Panc1 (cell line): Measurements from ENCODE around the gene SNED1. TPM values are rescaled to one million over a fixed set of nuclear protein-coding genes. Genes with fewer than 3 reads are reported as not detected.

ENCODE experiments used
- ATAC-seq: fragments of 200-7000 bp; cut with Tn5 transposase; 2 replicates; pipeline ENCODE4 v1.9.1; 2020; ENCODE audit warnings: mild to moderate bottlenecking, moderate library complexity
- BruUV-seq: library from RNA; stranded (reverse); fragments of 400-500 nt; replicated peaks from 2 replicates; lab custom pipeline; 2021; lab: Mats Ljungman, UMichigan
- CTCF ChIA-PET: fragments of 300-600 bp; sonication (Branson Sonifier 250); formaldehyde crosslinking; loops from one replicate; lab custom pipeline; 2022; ENCODE audit warnings: antibody characterized with exemption; lab: Charles Lee
- POLR2A ChIA-PET: fragments of 300-600 bp; sonication (Branson Sonifier 250); formaldehyde crosslinking; loops from one replicate; lab custom pipeline; 2022; ENCODE audit warnings: antibody characterized with exemption; lab: Charles Lee
- DNase-seq: peaks from one replicate; pipeline ENCODE4 v3.0.0-alpha.2; 2010; ENCODE audit warnings: low read depth, low spot score
- H3K27ac ChIP-seq: 2 replicates; pipeline ENCODE4 v1.5.1; 2011; ENCODE audit warnings: mild to moderate bottlenecking, low read length, inconsistent platforms
- H3K27me3 ChIP-seq: fragments of 200-500 bp; sonication (Bioruptor generic); 2 replicates; pipeline ENCODE4 v1.6.0; 2014; ENCODE audit warnings: low read length, inconsistent platforms; ENCODE audit not compliant: control insufficient read depth, insufficient read depth
- H3K36me3 ChIP-seq: fragments of 200-500 bp; sonication (Bioruptor generic); 2 replicates; pipeline ENCODE4 v1.5.1; 2014; ENCODE audit warnings: inconsistent platforms, mild to moderate bottlenecking, low read length, moderate library complexity; ENCODE audit not compliant: control insufficient read depth, insufficient read depth
- H3K4me1 ChIP-seq: 2 replicates; pipeline ENCODE4 v1.5.1; 2011; ENCODE audit warnings: inconsistent platforms, mild to moderate bottlenecking, low read length, moderate library complexity; ENCODE audit not compliant: control insufficient read depth, insufficient read depth
- H3K4me3 ChIP-seq, 2 experiments: 2 replicates each; pipeline ENCODE4 v1.5.1; 2011 to 2012; ENCODE audit warnings: low read depth in 2 of 2, low read length in 2 of 2, mild to moderate bottlenecking in 2 of 2, inconsistent platforms in 1 of 2, moderate library complexity in 1 of 2
- H3K9me3 ChIP-seq: fragments of 200-500 bp; sonication (Bioruptor generic); 2 replicates; pipeline ENCODE4 v1.5.1; 2014; ENCODE audit warnings: low read depth, mild to moderate bottlenecking, inconsistent platforms, low read length, moderate library complexity; ENCODE audit not compliant: control insufficient read depth, insufficient read depth
- POLR2AphosphoS5 ChIP-seq: IDR thresholded peaks from 2 replicates; pipeline ENCODE4 v1.6.1; 2012; ENCODE audit warnings: mild to moderate bottlenecking, low read depth, low read length, moderate library complexity
- SIN3A ChIP-seq: IDR thresholded peaks from 2 replicates; pipeline ENCODE4 v1.6.1; 2012; ENCODE audit warnings: low read depth, mild to moderate bottlenecking, low read length, moderate library complexity, borderline replicate concordance; ENCODE audit not compliant: insufficient read depth
- TCF7L2 ChIP-seq: IDR thresholded peaks from 2 replicates; pipeline ENCODE4 v1.6.1; 2011; ENCODE audit warnings: mild to moderate bottlenecking, low read depth, low read length, inconsistent platforms
- in situ Hi-C: cut with HindIII; loops from 2 replicates; pipeline ENCODE4 v1.10.0; 2016; ENCODE audit warnings: low sequenced_read_pairs, low pct_unique_long_range_greater_than_20kb
- intact Hi-C: fragments of 100-400 bp; cut with micrococcal nuclease; formaldehyde crosslinking; loops from one replicate; pipeline ENCODE4 v1.10.0; 2022; ENCODE audit not compliant: unreplicated experiment
- total RNA-seq: library from RNA; stranded (reverse); gene quantifications from one replicate; pipeline ENCODE4 v1.2.1, GENCODE V29; 2021; ENCODE audit not compliant: unreplicated experiment
- TF ChIP-seq, protein P1 (sequence below), 2 experiments: IDR thresholded peaks; 2 replicates each; pipeline ENCODE4 v1.6.1; 2011 to 2012; ENCODE audit warnings: low read depth in 2 of 2, control low read depth in 1 of 2, low read length in 1 of 2, mild to moderate bottlenecking in 1 of 2, moderate library complexity in 1 of 2; ENCODE audit not compliant: insufficient read depth in 1 of 2
- TF ChIP-seq, protein P2 (sequence below): fragments of 450-650 bp; IDR thresholded peaks from 2 replicates; pipeline ENCODE4 v1.5.1; 2017; ENCODE audit warnings: mild to moderate bottlenecking

SNED1 gene
- total RNA-seq, 1 experiment from 2014 or later, result 11.0 TPM

DNA sequence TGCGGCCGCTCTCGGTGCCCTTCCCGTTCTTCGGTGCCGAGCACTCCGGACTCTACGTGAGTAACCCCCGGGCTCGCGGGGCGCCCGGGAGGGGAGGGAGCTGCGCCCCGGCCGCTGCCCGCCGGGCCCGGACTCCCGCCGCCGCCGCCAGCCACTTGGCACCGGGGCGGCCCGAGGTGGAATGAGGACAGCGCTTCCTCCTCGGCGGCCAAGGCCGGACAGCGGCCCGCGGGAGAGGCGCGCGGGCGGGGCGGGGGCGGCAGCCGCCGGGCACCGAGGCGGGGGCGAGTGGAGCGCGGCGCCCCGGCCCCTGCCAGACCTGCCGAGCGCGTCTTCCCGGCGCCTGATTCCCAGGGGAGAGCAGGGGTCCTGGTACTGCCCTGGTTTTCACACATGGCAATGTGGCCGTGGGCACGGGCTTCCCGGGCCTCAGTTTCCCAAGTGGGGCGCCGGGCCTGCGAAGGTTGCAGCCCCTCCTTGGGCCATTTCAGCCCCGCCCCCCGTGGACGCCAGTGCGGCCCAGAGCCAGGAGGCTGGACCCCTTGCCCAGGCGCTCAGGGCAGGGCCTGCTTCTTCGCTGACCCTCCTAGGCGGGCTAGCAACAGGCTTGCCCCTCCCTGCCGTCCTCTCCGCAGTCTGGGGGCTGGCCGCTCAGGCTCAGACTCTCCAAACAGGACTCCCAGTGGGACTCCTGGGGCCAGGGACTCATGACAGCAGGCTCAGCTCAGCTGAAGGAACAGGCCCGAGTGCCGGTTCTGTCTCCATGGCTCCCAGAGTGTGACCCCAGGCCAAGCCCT is 775 bp downstream of the SNED1 start:
- ATAC-seq (peak; percentile 22), DNase-seq (no peak)
- ChIA-PET CTCF (no interaction called here), POLR2A (no interaction called here)
- no TSS peak for BruUV-seq
- Histone ChIP-seq H3K9me3 (peaks cover 7% of the 10 kb centered on the region; the same call in 1 of the 2 replicates), H3K36me3 (no peaks in the 10 kb centered on the region; the same call in 1 of the 2 replicates), H3K27me3 (no peaks in the 10 kb centered on the region), H3K27ac (no peak overlapping the region), H3K4me3 (peak overlapping the region; percentile 48 to 50), H3K4me1 (peaks cover 11% of the 10 kb centered on the region)
- intact Hi-C loops (no loop called here), in situ Hi-C loops (no loop called here)
- TF ChIP-seq POLR2AphosphoS5 (no peak), TCF7L2 (no peak), SIN3A (no peak)
- TF ChIP-seq, protein P1, sequence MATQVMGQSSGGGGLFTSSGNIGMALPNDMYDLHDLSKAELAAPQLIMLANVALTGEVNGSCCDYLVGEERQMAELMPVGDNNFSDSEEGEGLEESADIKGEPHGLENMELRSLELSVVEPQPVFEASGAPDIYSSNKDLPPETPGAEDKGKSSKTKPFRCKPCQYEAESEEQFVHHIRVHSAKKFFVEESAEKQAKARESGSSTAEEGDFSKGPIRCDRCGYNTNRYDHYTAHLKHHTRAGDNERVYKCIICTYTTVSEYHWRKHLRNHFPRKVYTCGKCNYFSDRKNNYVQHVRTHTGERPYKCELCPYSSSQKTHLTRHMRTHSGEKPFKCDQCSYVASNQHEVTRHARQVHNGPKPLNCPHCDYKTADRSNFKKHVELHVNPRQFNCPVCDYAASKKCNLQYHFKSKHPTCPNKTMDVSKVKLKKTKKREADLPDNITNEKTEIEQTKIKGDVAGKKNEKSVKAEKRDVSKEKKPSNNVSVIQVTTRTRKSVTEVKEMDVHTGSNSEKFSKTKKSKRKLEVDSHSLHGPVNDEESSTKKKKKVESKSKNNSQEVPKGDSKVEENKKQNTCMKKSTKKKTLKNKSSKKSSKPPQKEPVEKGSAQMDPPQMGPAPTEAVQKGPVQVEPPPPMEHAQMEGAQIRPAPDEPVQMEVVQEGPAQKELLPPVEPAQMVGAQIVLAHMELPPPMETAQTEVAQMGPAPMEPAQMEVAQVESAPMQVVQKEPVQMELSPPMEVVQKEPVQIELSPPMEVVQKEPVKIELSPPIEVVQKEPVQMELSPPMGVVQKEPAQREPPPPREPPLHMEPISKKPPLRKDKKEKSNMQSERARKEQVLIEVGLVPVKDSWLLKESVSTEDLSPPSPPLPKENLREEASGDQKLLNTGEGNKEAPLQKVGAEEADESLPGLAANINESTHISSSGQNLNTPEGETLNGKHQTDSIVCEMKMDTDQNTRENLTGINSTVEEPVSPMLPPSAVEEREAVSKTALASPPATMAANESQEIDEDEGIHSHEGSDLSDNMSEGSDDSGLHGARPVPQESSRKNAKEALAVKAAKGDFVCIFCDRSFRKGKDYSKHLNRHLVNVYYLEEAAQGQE (IDR thresholded peaks at IDR 0.05; ENCODE audit: insufficient read depth in 1 of 2, low read depth in 2 of 2, low read length in 1 of 2), result no peak
- TF ChIP-seq, protein P2, sequence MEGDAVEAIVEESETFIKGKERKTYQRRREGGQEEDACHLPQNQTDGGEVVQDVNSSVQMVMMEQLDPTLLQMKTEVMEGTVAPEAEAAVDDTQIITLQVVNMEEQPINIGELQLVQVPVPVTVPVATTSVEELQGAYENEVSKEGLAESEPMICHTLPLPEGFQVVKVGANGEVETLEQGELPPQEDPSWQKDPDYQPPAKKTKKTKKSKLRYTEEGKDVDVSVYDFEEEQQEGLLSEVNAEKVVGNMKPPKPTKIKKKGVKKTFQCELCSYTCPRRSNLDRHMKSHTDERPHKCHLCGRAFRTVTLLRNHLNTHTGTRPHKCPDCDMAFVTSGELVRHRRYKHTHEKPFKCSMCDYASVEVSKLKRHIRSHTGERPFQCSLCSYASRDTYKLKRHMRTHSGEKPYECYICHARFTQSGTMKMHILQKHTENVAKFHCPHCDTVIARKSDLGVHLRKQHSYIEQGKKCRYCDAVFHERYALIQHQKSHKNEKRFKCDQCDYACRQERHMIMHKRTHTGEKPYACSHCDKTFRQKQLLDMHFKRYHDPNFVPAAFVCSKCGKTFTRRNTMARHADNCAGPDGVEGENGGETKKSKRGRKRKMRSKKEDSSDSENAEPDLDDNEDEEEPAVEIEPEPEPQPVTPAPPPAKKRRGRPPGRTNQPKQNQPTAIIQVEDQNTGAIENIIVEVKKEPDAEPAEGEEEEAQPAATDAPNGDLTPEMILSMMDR, result no peak

- no peak for DNase-seq
- TF ChIP-seq TCF7L2 (no peak), SIN3A (no peak)
- TF ChIP-seq, protein P2, result no peak
- TF ChIP-seq, protein P1 (IDR thresholded peaks at IDR 0.05; ENCODE audit: insufficient read depth in 1 of 2, low read depth in 2 of 2, low read length in 1 of 2), result no peak
- H3K27me3 ChIP-seq, result no peaks in the 10 kb centered on the region
- intact Hi-C loops (no loop called here), in situ Hi-C loops (no loop called here)
- ChIA-PET POLR2A (no interaction called here), CTCF (no interaction called here)
- no peak for ATAC-seq
- peak overlapping the region in 1 of 2 experiments; percentile 48; a peak in 2 of 4 replicates for H3K4me3 ChIP-seq
- H3K9me3 ChIP-seq, result peaks cover 10% of the 10 kb centered on the region; the same call in 1 of the 2 replicates
- H3K4me1 ChIP-seq, result peaks cover 11% of the 10 kb centered on the region
- BruUV-seq, result no TSS peak
- H3K36me3 ChIP-seq, result no peaks in the 10 kb centered on the region; the same call in 1 of the 2 replicates
- no peak overlapping the region for H3K27ac ChIP-seq
These were observed 1.6 kb downstream of the SNED1 start for GRCh38 chr2:240999873-241000541.
